IPS-18a (cell line): Measurements from ENCODE around the gene BRD3OS.

ENCODE experiments used
- H3K27ac ChIP-seq: one replicate; pipeline ENCODE4 v1.5.1; 2013; ENCODE audit warnings: low read length
- H3K27me3 ChIP-seq: one replicate; pipeline ENCODE4 v1.6.1; 2013; ENCODE audit warnings: mild to moderate bottlenecking, low read length; ENCODE audit not compliant: control insufficient read depth, insufficient read depth
- H3K36me3 ChIP-seq: one replicate; pipeline ENCODE4 v1.6.1; 2013; ENCODE audit warnings: low read depth, low read length; ENCODE audit not compliant: control insufficient read depth
- H3K4me1 ChIP-seq: one replicate; pipeline ENCODE4 v1.6.1; 2013; ENCODE audit warnings: low read depth, low read length; ENCODE audit not compliant: control insufficient read depth
- H3K4me3 ChIP-seq: one replicate; pipeline ENCODE4 v1.5.1; 2013; ENCODE audit warnings: low read length
- H3K9ac ChIP-seq: one replicate; pipeline ENCODE4 v1.6.1; 2013; ENCODE audit warnings: mild to moderate bottlenecking, low read length, moderate library complexity
- H3K9me3 ChIP-seq: one replicate; pipeline ENCODE4 v1.6.1; 2013; ENCODE audit warnings: low read depth, low read length; ENCODE audit not compliant: control insufficient read depth

Gene BRD3OS

GRCh38 chr9:134031783-134032182 lies 6.5 kb downstream of the BRD3OS start:
- peaks cover 54% of the 10 kb centered on the region for H3K36me3 ChIP-seq
- no peak overlapping the region for H3K4me3 ChIP-seq
- H3K9me3 ChIP-seq, result no peaks in the 10 kb centered on the region
- no peaks in the 10 kb centered on the region for H3K4me1 ChIP-seq
- no peaks in the 10 kb centered on the region for H3K27me3 ChIP-seq
- H3K9ac ChIP-seq, result no peak overlapping the region
- H3K27ac ChIP-seq, result no peak overlapping the region

DNA sequence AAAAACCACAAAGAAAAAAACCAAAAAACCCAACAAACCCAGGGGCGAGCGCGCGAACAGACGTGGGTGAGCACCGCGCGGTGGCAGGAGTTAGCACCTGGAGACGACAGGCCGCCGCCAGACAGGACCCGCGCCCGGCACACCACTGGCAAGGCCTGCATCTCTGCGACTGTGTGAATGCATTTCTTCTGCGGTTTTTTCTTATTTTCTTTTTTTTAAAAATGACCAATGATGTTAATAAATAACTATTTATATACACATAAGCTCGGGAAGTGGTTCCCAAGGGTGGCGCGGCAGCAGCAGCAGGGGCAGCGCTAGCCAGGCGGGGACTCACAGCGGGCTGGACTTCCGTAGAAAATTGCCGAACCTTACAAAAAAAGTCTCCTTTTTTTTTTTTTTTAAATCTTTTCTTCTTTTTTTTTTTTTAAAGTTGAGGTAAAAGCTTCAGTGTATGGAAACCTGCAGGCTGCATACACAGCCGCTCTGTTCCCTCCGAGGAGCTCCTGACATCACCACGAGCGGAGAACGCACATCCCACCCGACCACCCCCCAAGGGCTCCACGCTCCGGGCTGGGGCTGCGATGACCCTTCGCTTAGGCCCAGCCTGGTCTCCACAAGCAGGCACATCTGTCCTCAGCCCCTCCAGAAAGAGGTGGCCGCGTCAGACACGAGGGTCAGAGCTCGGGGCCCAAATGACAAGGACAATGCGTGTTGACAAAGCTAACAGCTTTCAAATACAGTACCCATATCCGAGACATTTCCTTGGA lies 7.4 kb downstream of the BRD3OS start:
- peaks cover 54% of the 10 kb centered on the region for H3K36me3 ChIP-seq

GRCh38 chr9:134033516-134034214 lies 8.4 kb downstream of the BRD3OS start:
- H3K27ac ChIP-seq, result no peak overlapping the region
- H3K4me1 ChIP-seq, result no peaks in the 10 kb centered on the region
- H3K4me3 ChIP-seq, result no peak overlapping the region
- no peaks in the 10 kb centered on the region for H3K9me3 ChIP-seq
- no peak overlapping the region for H3K9ac ChIP-seq
- H3K36me3 ChIP-seq, result peaks cover 55% of the 10 kb centered on the region
- H3K27me3 ChIP-seq, result no peaks in the 10 kb centered on the region

More for the DNA sequence above, 7.4 kb downstream of the BRD3OS start:
- H3K9ac ChIP-seq, result no peak overlapping the region
- no peak overlapping the region for H3K27ac ChIP-seq
- H3K27me3 ChIP-seq, result no peaks in the 10 kb centered on the region
- no peak overlapping the region for H3K4me3 ChIP-seq
- no peaks in the 10 kb centered on the region for H3K4me1 ChIP-seq
- no peaks in the 10 kb centered on the region for H3K9me3 ChIP-seq

GRCh38 chr9:134034215-134035040 lies 9.1 kb downstream of the BRD3OS start:
- no peaks in the 10 kb centered on the region for H3K4me1 ChIP-seq
- H3K36me3 ChIP-seq, result peaks cover 62% of the 10 kb centered on the region
- H3K9me3 ChIP-seq, result no peaks in the 10 kb centered on the region
- no peaks in the 10 kb centered on the region for H3K27me3 ChIP-seq
- H3K27ac ChIP-seq, result no peak overlapping the region
- H3K9ac ChIP-seq, result no peak overlapping the region
- H3K4me3 ChIP-seq, result no peak overlapping the region

- Histone ChIP-seq H3K36me3 (peaks cover 61% of the 10 kb centered on the region), H3K4me3 (no peak overlapping the region), H3K4me1 (no peaks in the 10 kb centered on the region), H3K9me3 (no peaks in the 10 kb centered on the region), H3K9ac (no peak overlapping the region), H3K27me3 (no peaks in the 10 kb centered on the region), H3K27ac (no peak overlapping the region)
Observed at GRCh38 chr9:134035041-134036039, 10.1 kb downstream of the BRD3OS start.

GRCh38 chr9:134036130-134036529 lies 10.8 kb downstream of the BRD3OS start:
- no peak overlapping the region for H3K27ac ChIP-seq
- no peak overlapping the region for H3K4me3 ChIP-seq
- H3K36me3 ChIP-seq, result peaks cover 58% of the 10 kb centered on the region
- H3K27me3 ChIP-seq, result no peaks in the 10 kb centered on the region
- H3K9ac ChIP-seq, result no peak overlapping the region
- no peaks in the 10 kb centered on the region for H3K4me1 ChIP-seq
- H3K9me3 ChIP-seq, result no peaks in the 10 kb centered on the region

DNA sequence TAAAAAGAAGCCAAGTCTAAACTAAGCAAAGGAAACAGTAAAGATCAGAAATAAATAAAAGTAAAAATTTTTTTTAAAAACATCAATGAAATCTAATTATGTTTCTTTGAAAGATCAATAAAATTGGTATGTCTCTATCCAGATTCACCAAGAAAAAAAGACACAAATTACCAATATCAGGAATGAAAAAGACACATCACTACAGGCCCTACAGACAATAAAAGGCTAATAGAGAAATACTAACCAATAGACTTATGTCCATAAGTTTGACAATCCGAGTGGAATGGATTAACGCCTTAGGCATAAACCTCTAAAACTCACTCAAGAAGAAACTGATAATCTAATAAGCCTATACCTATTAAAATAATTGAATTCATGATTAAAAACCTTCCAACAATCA lies 12.4 kb downstream of the BRD3OS start:
- peaks cover 60% of the 10 kb centered on the region for H3K36me3 ChIP-seq
- H3K9me3 ChIP-seq, result no peaks in the 10 kb centered on the region
- no peak overlapping the region for H3K27ac ChIP-seq
- H3K9ac ChIP-seq, result no peak overlapping the region
- no peaks in the 10 kb centered on the region for H3K4me1 ChIP-seq
- H3K4me3 ChIP-seq, result no peak overlapping the region
- no peaks in the 10 kb centered on the region for H3K27me3 ChIP-seq

DNA sequence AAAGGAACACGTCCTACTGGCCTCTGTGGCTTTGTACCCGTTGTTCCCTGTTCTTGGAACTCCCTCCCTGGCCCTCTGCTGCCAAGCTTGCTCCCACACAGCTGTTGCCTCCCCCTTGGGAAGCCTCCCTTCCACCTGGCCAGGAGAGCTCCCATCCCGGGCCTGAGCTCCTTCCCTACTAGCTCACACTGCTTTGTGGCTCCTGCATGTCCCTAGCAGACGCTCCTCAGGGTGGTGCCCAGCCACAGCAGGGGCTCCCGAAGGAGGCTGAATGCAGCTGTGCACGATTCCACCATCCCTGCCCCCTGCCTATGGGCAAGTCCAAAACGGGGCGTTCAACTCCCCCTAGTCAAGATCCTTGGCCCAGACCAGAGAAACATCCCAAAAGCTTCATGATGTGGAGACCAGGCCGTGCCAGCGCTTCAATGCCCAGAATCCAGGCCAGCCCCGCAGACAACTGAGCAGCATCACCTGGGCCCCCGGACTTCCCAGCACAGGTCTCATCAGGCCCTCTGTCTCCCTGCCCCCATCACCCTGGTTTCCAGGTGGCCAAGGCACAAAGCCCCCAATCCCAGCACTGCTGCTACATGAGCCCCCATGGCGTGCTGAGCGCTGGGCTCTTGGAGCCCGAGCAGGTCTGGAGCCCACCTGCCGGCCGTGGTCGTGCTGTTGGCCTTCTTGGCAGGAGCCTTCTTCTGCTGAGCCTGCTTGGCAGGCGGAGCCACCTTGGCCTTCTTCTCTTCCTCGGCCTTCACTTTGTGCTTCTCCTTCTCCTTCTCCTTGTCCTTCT lies 14.3 kb downstream of the BRD3OS start:
- H3K36me3 ChIP-seq, result peaks cover 52% of the 10 kb centered on the region
- no peak overlapping the region for H3K9ac ChIP-seq
- no peaks in the 10 kb centered on the region for H3K4me1 ChIP-seq
- H3K27ac ChIP-seq, result no peak overlapping the region
- H3K9me3 ChIP-seq, result no peaks in the 10 kb centered on the region
- H3K27me3 ChIP-seq, result no peaks in the 10 kb centered on the region
- H3K4me3 ChIP-seq, result no peak overlapping the region

DNA sequence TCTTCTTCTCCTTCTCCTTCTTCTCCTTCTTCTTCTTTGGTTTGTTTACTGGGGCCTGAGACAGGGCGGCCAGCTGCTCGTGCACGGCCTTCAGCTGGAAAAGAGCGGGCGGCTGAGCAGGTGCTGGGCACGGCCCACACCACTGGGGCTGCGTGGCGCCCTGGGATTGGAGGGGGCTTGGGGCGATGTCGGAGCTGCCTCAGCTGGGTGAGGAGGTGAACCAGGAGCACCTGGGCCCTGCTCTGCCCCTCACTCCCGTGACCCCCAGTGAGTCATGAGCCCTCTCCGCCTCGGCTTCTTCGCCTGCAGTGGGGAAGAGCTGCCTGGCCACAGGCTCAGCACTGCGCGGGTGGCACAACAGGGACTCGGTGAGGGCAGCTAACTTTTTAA lies 14.9 kb downstream of the BRD3OS start:
- Histone ChIP-seq H3K4me3 (no peak overlapping the region), H3K27me3 (no peaks in the 10 kb centered on the region), H3K9ac (no peak overlapping the region), H3K4me1 (no peaks in the 10 kb centered on the region), H3K36me3 (peaks cover 52% of the 10 kb centered on the region), H3K9me3 (no peaks in the 10 kb centered on the region), H3K27ac (no peak overlapping the region)
